ENCODE data around the gene PRDM7. TPM values are rescaled to one million over a fixed set of nuclear protein-coding genes. Genes with fewer than 3 reads are reported as not detected.

The PRDM7 gene
- polyA plus RNA-seq, 2 of the 4 experiments (the other 2 are of a cell fraction) = not detected

- Histone ChIP-seq H3K9me3 (no peaks in the 10 kb centered on the region), H3K4me2 (peak overlapping the region; percentile 91), H3K4me1 (peaks cover 4% of the 10 kb centered on the region), H3K4me3 (no peak overlapping the region; the same call in 2 of the 3 replicates), H3K27ac (no peak overlapping the region)
- WGBS (ENCODE audit: missing lambda C conversion rate) = 11% methylated on average over 7 of the region's 7 CpGs
- CTCF ChIA-PET = interaction anchor here (0.7 to 3.6 kb wide), 18 partner anchors 8 to 269 kb away, joined by 3 to 29 read pairs (median 4); partner anchors contain the start of gene DBNDD1
- POLR2A ChIA-PET = interaction anchor here (0.6 kb wide), 1 partner anchor 62 kb away, joined by 3 read pairs; no protein-coding TSS in a partner anchor
- TF ChIP-seq HES2 (IDR thresholded peaks at IDR 0.05) (no peak), HEYL (CRISPR knock-in tag; IDR thresholded peaks at IDR 0.05) (no peak), SMC3 (IDR thresholded peaks at IDR 0.05) (no peak), CTCF (IDR thresholded peaks at IDR 0.05) (no peak), SREBF2 (IDR thresholded peaks at IDR 0.05) (no peak), NPAS2 (CRISPR knock-in tag; IDR thresholded peaks at IDR 0.05; ENCODE audit: borderline replicate concordance) (no peak), EP300 (IDR thresholded peaks at IDR 0.05) (no peak), USF2 (IDR thresholded peaks at IDR 0.05) (no peak), HOXB5 (CRISPR knock-in tag; IDR thresholded peaks at IDR 0.05) (no peak), KDM1A (IDR thresholded peaks at IDR 0.05; ENCODE audit: low read depth) (no peak), CHD4 (IDR thresholded peaks at IDR 0.05; ENCODE audit: borderline replicate concordance) (no peak), PHF8 (IDR thresholded peaks at IDR 0.05; ENCODE audit: borderline replicate concordance, low read depth) (no peak), POLR2A (IDR thresholded peaks at IDR 0.05; ENCODE audit: low read length) (no peak), HMGXB4 (CRISPR knock-in tag; IDR thresholded peaks at IDR 0.05; ENCODE audit: borderline replicate concordance) (no peak), NFE2L2 (conservative IDR thresholded peaks at IDR 0.05; ENCODE audit: low read length) (no peak), POLR2AphosphoS2 (conservative IDR thresholded peaks at IDR 0.05; ENCODE audit: low read length) (no peak)
- ATAC-seq (peak in 1 of 2 experiments; percentile 13; a peak in 3 of 6 replicates), DNase-seq (ENCODE audit: low read depth in 1 of 2, low spot score in 1 of 2) (no peak), FAIRE-seq (no peak)
Observed at GRCh38 chr16:90081606-90081970, 4.5 kb upstream of the PRDM7 start.

- Histone ChIP-seq H3K27ac (no peak overlapping the region), H3K4me1 (peaks cover 4% of the 10 kb centered on the region), H3K4me3 (no peak overlapping the region), H3K9me3 (no peaks in the 10 kb centered on the region), H3K4me2 (no peak overlapping the region)
- ATAC-seq (no peak), FAIRE-seq (no peak), DNase-seq (ENCODE audit: low read depth in 1 of 2, low spot score in 1 of 2) (no peak)
- POLR2A ChIA-PET = interaction anchor here (0.9 kb wide), 1 partner anchor 27 kb away, joined by 3 read pairs; no protein-coding TSS in a partner anchor
- 79% methylated on average over 5 of the region's 6 CpGs for WGBS (ENCODE audit: missing lambda C conversion rate)
- TF ChIP-seq EHF (CRISPR knock-in tag; IDR thresholded peaks at IDR 0.05) (no peak), PHF8 (IDR thresholded peaks at IDR 0.05; ENCODE audit: borderline replicate concordance, low read depth) (no peak), GATA3 (IDR thresholded peaks at IDR 0.05; ENCODE audit: borderline replicate concordance) (no peak), MAX (IDR thresholded peaks at IDR 0.05) (no peak), KDM1A (IDR thresholded peaks at IDR 0.05; ENCODE audit: low read depth) (no peak), FOXS1 (CRISPR knock-in tag; IDR thresholded peaks at IDR 0.05) (no peak), FOSB (CRISPR knock-in tag; IDR thresholded peaks at IDR 0.05) (no peak)
- CTCF ChIA-PET = no interaction called here
Observed at GRCh38 chr16:90078579-90078895, 1.4 kb upstream of the PRDM7 start.
